ENCODE measurements around the gene AGAP1. TPM values are rescaled to one million over a fixed set of nuclear protein-coding genes. Genes with fewer than 3 reads are reported as not detected.

AGAP1 gene
- total RNA-seq, 4 donors from 2014 or later, result 33.7 to 55.2 (median 37.5) TPM

DNA sequence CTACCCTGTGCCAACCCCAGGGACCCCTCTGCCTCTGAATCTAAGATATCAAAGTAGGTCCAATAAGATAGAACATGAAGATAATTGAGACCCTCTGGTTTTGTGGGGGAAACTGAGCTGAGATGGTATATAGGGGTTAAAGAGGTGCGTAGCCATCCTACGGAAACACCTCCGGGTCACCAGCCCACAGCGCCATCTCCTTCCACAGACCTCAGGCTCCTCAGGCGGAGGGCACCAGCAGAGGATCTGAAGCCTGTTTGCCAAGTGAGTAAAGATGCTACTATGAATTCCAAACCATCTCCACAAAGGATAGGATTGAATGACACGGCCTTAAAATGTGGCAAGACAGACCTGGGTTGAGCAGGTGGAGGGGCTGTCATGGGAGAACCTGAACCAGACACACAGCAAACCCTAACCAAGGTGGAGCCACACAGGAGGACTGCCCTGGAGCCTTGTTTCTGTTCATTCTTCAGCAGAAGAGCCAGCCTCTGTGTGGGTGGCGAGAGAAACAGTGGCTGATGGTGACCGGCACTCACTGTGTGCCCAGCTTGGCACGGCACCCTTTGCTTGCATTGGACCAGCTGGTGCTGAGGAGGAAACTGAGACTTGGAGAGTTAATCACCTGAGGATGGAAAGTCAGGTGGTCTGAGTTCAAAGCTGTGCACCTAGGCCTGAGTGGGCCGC, 664.1 kb downstream of the AGAP1 start:
- no peak overlapping the region for H3K27ac ChIP-seq
- no peak for ATAC-seq
- H3K9me3 ChIP-seq, result peaks cover 0 to 8% (median 0%) of the 10 kb centered on the region in 3 donors
- no peak overlapping the region for H3K4me3 ChIP-seq
- WGBS, 2 donors (ENCODE audit: low coverage in 1 of 2), result 80 to 100% methylated on average over 1 to 7 of the region's 10 CpGs
- peaks cover 0 to 5% (median 2%) of the 10 kb centered on the region in 3 donors for H3K4me1 ChIP-seq
- peaks cover 73% of the 10 kb centered on the region for H3K27me3 ChIP-seq
- TF ChIP-seq EP300 (IDR thresholded peaks at IDR 0.05) (no peak), POLR2AphosphoS5 (IDR thresholded peaks at IDR 0.05) (no peak), POLR2A (IDR thresholded peaks at IDR 0.05) (no peak)
- TF ChIP-seq, protein P1, sequence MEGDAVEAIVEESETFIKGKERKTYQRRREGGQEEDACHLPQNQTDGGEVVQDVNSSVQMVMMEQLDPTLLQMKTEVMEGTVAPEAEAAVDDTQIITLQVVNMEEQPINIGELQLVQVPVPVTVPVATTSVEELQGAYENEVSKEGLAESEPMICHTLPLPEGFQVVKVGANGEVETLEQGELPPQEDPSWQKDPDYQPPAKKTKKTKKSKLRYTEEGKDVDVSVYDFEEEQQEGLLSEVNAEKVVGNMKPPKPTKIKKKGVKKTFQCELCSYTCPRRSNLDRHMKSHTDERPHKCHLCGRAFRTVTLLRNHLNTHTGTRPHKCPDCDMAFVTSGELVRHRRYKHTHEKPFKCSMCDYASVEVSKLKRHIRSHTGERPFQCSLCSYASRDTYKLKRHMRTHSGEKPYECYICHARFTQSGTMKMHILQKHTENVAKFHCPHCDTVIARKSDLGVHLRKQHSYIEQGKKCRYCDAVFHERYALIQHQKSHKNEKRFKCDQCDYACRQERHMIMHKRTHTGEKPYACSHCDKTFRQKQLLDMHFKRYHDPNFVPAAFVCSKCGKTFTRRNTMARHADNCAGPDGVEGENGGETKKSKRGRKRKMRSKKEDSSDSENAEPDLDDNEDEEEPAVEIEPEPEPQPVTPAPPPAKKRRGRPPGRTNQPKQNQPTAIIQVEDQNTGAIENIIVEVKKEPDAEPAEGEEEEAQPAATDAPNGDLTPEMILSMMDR (IDR thresholded peaks at IDR 0.05), result no peak
- no peaks in the 10 kb centered on the region for H3K36me3 ChIP-seq

DNA sequence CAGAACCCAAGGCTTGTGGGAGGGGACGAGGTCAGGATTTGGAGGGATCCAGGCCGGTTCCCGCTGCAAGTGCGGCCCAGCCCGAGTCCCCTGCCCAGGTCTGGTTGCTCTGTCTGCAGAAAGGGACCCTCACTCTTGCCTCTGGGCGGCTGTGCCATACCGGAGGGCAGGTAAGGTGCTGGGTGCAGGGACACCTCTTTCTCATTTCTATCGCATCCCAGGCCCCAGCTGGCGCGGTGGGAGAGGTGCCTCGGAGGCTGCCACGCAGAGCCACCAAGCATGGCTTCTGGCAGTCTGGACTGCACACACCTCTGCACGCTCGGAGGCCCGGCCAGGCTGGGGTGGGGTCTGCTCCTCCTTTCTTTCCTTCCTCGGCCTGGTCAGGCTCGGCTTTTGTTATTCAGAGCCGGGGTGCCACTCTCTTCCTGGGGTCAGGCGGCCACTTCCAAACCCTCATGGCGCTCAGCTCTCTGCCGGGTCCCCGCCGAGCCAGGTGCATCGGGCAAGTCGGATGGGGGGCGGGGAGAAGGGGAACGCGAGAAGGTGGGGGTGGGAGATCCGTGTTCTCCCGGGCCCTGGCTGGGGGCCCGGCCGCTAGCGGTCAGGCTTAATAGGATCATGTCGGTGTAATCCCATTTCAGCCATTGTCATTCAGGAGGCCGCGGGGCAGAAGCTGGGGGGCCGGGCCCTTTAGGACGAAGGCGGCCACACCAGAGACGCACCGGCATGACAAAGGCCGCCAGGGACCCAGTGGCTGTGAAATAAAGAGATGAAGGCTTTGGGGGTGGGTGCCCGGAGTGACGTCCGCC, 665.3 kb downstream of the AGAP1 start:
- no peaks in the 10 kb centered on the region for H3K36me3 ChIP-seq
- H3K27me3 ChIP-seq, result peaks cover 78% of the 10 kb centered on the region
- H3K4me1 ChIP-seq, result peaks cover 0 to 18% (median 11%) of the 10 kb centered on the region in 3 donors
- ATAC-seq, result no peak
- H3K4me3 ChIP-seq, result no peak overlapping the region
- TF ChIP-seq POLR2A (IDR thresholded peaks at IDR 0.05), result no peak
- TF ChIP-seq, protein P1 (IDR thresholded peaks at IDR 0.05), result no peak
- TF ChIP-seq EP300 (IDR thresholded peaks at IDR 0.05), result no peak
- TF ChIP-seq POLR2AphosphoS5 (IDR thresholded peaks at IDR 0.05), result no peak
- no peaks in the 10 kb centered on the region for H3K9me3 ChIP-seq
- H3K27ac ChIP-seq, result no peak overlapping the region
- 42% methylated on average over 6 of the region's 45 CpGs; no CpG with 5 or more reads in 1 of the 2 donors for WGBS, 2 donors (ENCODE audit: low coverage in 1 of 2)

DNA sequence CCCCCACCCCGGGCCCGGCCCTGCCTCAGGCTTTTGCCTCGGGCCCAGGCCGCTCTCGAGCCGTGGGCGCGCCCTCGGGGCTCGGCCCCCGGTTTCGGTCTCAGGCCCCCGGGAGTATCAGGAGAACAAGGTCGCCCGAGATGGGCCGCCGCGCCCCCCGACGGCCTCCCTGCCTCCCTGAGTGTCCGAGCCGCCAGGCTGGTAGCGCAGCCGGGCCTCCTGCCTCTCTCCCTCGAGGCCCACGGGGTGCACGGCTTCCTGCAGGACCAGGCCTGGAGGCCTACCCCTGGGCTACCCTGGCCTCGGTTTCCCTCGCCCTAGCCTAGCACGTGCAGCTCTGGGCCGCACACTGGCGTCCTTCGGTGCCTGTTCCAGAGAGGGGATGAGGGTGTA, 665.9 kb downstream of the AGAP1 start:
- H3K27ac ChIP-seq, result no peak overlapping the region
- H3K4me1 ChIP-seq, result peaks cover 0 to 24% (median 17%) of the 10 kb centered on the region in 3 donors
- no peak overlapping the region for H3K4me3 ChIP-seq
- peaks cover 84% of the 10 kb centered on the region for H3K27me3 ChIP-seq
- no peak for TF ChIP-seq POLR2AphosphoS5 (IDR thresholded peaks at IDR 0.05)
- TF ChIP-seq, protein P1 (IDR thresholded peaks at IDR 0.05), result no peak
- no peak for TF ChIP-seq EP300 (IDR thresholded peaks at IDR 0.05)
- no peaks in the 10 kb centered on the region for H3K9me3 ChIP-seq
- no peak for ATAC-seq
- WGBS, 2 donors (ENCODE audit: low coverage in 1 of 2), result 0 to 5% methylated on average over 1 to 4 of the region's 33 CpGs
- no peaks in the 10 kb centered on the region for H3K36me3 ChIP-seq

DNA sequence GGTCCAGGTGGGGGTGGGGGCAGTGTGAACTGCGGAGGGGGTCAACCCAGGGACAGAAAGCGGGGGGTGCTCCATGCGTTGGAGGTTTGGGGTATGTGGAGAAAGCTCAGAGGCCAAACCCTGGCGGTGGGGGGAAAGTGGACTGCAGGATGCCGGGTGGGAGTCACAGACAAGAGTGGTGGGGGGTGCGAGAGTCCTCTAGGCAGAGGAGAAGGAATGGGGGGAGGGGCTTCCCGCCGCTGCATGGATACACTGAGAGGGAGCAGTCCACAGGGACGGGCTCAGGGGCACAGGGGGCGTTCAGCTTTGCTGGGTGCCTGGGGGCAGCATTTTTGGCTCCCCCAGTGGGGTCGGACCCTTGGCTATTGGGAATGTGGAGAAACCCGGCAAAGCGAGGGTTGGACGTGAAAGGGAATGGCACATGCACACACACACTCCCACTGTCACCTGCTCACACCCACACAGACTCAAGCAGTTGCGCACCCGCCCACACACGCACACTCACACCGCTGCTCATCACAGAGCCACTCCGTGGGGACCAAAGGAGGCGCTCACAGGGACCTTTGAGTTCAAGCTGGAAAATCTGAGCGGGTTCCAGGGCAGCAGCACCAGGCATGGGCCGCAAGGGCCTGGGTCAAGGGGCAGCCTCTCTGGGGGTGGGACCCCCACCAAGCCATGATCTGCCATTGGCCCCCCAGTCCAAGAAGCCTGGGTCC, 666.7 kb downstream of the AGAP1 start:
- H3K4me3 ChIP-seq, result no peak overlapping the region
- no peaks in the 10 kb centered on the region for H3K9me3 ChIP-seq
- H3K27ac ChIP-seq, result no peak overlapping the region
- ATAC-seq, result no peak
- no peaks in the 10 kb centered on the region for H3K36me3 ChIP-seq
- WGBS, 2 donors (ENCODE audit: low coverage in 1 of 2), result 29 to 60% methylated on average over 1 to 7 of the region's 22 CpGs
- H3K27me3 ChIP-seq, result peaks cover 88% of the 10 kb centered on the region
- TF ChIP-seq POLR2A (IDR thresholded peaks at IDR 0.05), result no peak
- TF ChIP-seq, protein P1 (IDR thresholded peaks at IDR 0.05), result no peak
- no peak for TF ChIP-seq EP300 (IDR thresholded peaks at IDR 0.05)
- TF ChIP-seq POLR2AphosphoS5 (IDR thresholded peaks at IDR 0.05), result no peak
- peaks cover 0 to 28% (median 18%) of the 10 kb centered on the region in 3 donors for H3K4me1 ChIP-seq
